IPS-18a (cell line): Measurements from ENCODE around the gene ACSM6.
"Not testable (repeated sequence)": the region's sequence is repeated elsewhere in the genome, so short reads cannot be mapped to it uniquely, and the experiment has no call there.

ENCODE experiments used
- H3K27ac ChIP-seq: one replicate; pipeline ENCODE4 v1.5.1; 2013; ENCODE audit warnings: low read length
- H3K27me3 ChIP-seq: one replicate; pipeline ENCODE4 v1.6.1; 2013; ENCODE audit warnings: mild to moderate bottlenecking, low read length; ENCODE audit not compliant: control insufficient read depth, insufficient read depth
- H3K36me3 ChIP-seq: one replicate; pipeline ENCODE4 v1.6.1; 2013; ENCODE audit warnings: low read depth, low read length; ENCODE audit not compliant: control insufficient read depth
- H3K4me1 ChIP-seq: one replicate; pipeline ENCODE4 v1.6.1; 2013; ENCODE audit warnings: low read depth, low read length; ENCODE audit not compliant: control insufficient read depth
- H3K4me3 ChIP-seq: one replicate; pipeline ENCODE4 v1.5.1; 2013; ENCODE audit warnings: low read length
- H3K9ac ChIP-seq: one replicate; pipeline ENCODE4 v1.6.1; 2013; ENCODE audit warnings: mild to moderate bottlenecking, low read length, moderate library complexity
- H3K9me3 ChIP-seq: one replicate; pipeline ENCODE4 v1.6.1; 2013; ENCODE audit warnings: low read depth, low read length; ENCODE audit not compliant: control insufficient read depth

The ACSM6 gene

GRCh38 chr10:95217476-95217875, 23.4 kb downstream of the ACSM6 start:
- Histone ChIP-seq H3K36me3 (no peaks in the 10 kb centered on the region), H3K27me3 (no peaks in the 10 kb centered on the region), H3K4me1 (peaks cover 6% of the 10 kb centered on the region), H3K9ac (no peak overlapping the region), H3K4me3 (no peak overlapping the region), H3K9me3 (no peaks in the 10 kb centered on the region), H3K27ac (no peak overlapping the region)

GRCh38 chr10:95220539-95220938, 26.5 kb downstream of the ACSM6 start:
- H3K4me1 ChIP-seq, result peaks cover 6% of the 10 kb centered on the region
- no peaks in the 10 kb centered on the region for H3K9me3 ChIP-seq
- no peak overlapping the region for H3K9ac ChIP-seq
- H3K4me3 ChIP-seq, result no peak overlapping the region
- H3K27me3 ChIP-seq, result no peaks in the 10 kb centered on the region
- H3K27ac ChIP-seq, result no peak overlapping the region
- H3K36me3 ChIP-seq, result no peaks in the 10 kb centered on the region

- H3K9ac ChIP-seq, result no peak overlapping the region
- H3K4me3 ChIP-seq, result no peak overlapping the region
- no peaks in the 10 kb centered on the region for H3K9me3 ChIP-seq
- no peaks in the 10 kb centered on the region for H3K36me3 ChIP-seq
- no peaks in the 10 kb centered on the region for H3K27me3 ChIP-seq
- no peak overlapping the region for H3K27ac ChIP-seq
- peaks cover 6% of the 10 kb centered on the region for H3K4me1 ChIP-seq
These were observed 27.1 kb downstream of the ACSM6 start for GRCh38 chr10:95221124-95221523.

- Histone ChIP-seq H3K9ac (no peak overlapping the region), H3K4me1 (peaks cover 20% of the 10 kb centered on the region), H3K9me3 (no peaks in the 10 kb centered on the region), H3K4me3 (no peak overlapping the region), H3K27ac (no peak overlapping the region), H3K27me3 (no peaks in the 10 kb centered on the region), H3K36me3 (no peaks in the 10 kb centered on the region)
These were observed 31.1 kb downstream of the ACSM6 start for GRCh38 chr10:95225136-95225535.

GRCh38 chr10:95228934-95229723, 35.1 kb downstream of the ACSM6 start:
- Histone ChIP-seq H3K4me1 (peaks cover 23% of the 10 kb centered on the region), H3K27ac (peak overlapping the region; percentile 50), H3K4me3 (peak overlapping the region; percentile 59), H3K9ac (peak overlapping the region; percentile 84)
- not testable (repeated sequence) for H3K27me3 ChIP-seq, H3K9me3 ChIP-seq, H3K36me3 ChIP-seq

GRCh38 chr10:95229724-95230627, 35.9 kb downstream of the ACSM6 start:
- peak overlapping the region; percentile 84 for H3K9ac ChIP-seq
- H3K27ac ChIP-seq, result peak overlapping the region; percentile 50
- H3K27me3 ChIP-seq, result no peaks in the 10 kb centered on the region
- H3K9me3 ChIP-seq, result no peaks in the 10 kb centered on the region
- H3K4me3 ChIP-seq, result peak overlapping the region; percentile 59
- H3K4me1 ChIP-seq, result peaks cover 23% of the 10 kb centered on the region
- H3K36me3 ChIP-seq, result no peaks in the 10 kb centered on the region

- not testable (repeated sequence) for H3K36me3 ChIP-seq, H3K9me3 ChIP-seq, H3K27me3 ChIP-seq
- H3K9ac ChIP-seq, result peak overlapping the region; percentile 84
- peaks cover 23% of the 10 kb centered on the region for H3K4me1 ChIP-seq
- H3K4me3 ChIP-seq, result peak overlapping the region; percentile 59
- H3K27ac ChIP-seq, result peak overlapping the region; percentile 50
These were observed 36.9 kb downstream of the ACSM6 start for GRCh38 chr10:95230677-95231586.

- H3K36me3 ChIP-seq, result peaks cover 6% of the 10 kb centered on the region
- no peak overlapping the region for H3K27ac ChIP-seq
- H3K4me1 ChIP-seq, result peaks cover 20% of the 10 kb centered on the region
- H3K9me3 ChIP-seq, result no peaks in the 10 kb centered on the region
- no peak overlapping the region for H3K9ac ChIP-seq
- H3K4me3 ChIP-seq, result no peak overlapping the region
- no peaks in the 10 kb centered on the region for H3K27me3 ChIP-seq
These were observed 39.5 kb downstream of the ACSM6 start for GRCh38 chr10:95233377-95234034.

GRCh38 chr10:95234951-95235350, 40.9 kb downstream of the ACSM6 start:
- no peak overlapping the region for H3K9ac ChIP-seq
- H3K4me3 ChIP-seq, result no peak overlapping the region
- H3K36me3 ChIP-seq, result peaks cover 6% of the 10 kb centered on the region
- H3K27me3 ChIP-seq, result no peaks in the 10 kb centered on the region
- H3K27ac ChIP-seq, result no peak overlapping the region
- peaks cover 11% of the 10 kb centered on the region for H3K4me1 ChIP-seq
- no peaks in the 10 kb centered on the region for H3K9me3 ChIP-seq

- H3K9ac ChIP-seq, result no peak overlapping the region
- H3K36me3 ChIP-seq, result peaks cover 6% of the 10 kb centered on the region
- no peaks in the 10 kb centered on the region for H3K27me3 ChIP-seq
- H3K4me1 ChIP-seq, result peaks cover 4% of the 10 kb centered on the region
- H3K27ac ChIP-seq, result no peak overlapping the region
- no peak overlapping the region for H3K4me3 ChIP-seq
- H3K9me3 ChIP-seq, result no peaks in the 10 kb centered on the region
These were observed 41.6 kb downstream of the ACSM6 start for GRCh38 chr10:95235676-95236067.
